HEK293T (cell line): ENCODE data around the gene CLPSL1.

Source experiments
- BHLHE40 ChIP-seq: fragments of 450-650 bp; IDR thresholded peaks from 2 replicates; pipeline ENCODE4 v1.6.1; 2016; ENCODE audit warnings: mild to moderate bottlenecking, moderate library complexity, borderline replicate concordance
- ELF4 ChIP-seq: fragments of 450-650 bp; IDR thresholded peaks from 2 replicates; pipeline ENCODE4 v1.6.1; 2017; ENCODE audit warnings: antibody characterized with exemption
- L3MBTL2 ChIP-seq: fragments of 450-650 bp; conservative IDR thresholded peaks from 2 replicates; pipeline ENCODE4 v1.6.1; 2016; ENCODE audit warnings: mild to moderate bottlenecking

- no peak for TF ChIP-seq ELF4
- no peak for TF ChIP-seq L3MBTL2
- no peak for TF ChIP-seq BHLHE40
Observed at GRCh38 chr6:35777356-35778102, 3.3 kb upstream of the CLPSL1 start.
